DMS153 treated with DMSO at 0.1 percent for 48 hours (cell line): Measurements from ENCODE around the gene CDC42EP5.

ENCODE experiments used
- DNase-seq: peaks from one replicate; lab custom pipeline; 2025; ENCODE audit not compliant: unreplicated experiment; lab: John Stamatoyannopoulos, UW

Gene CDC42EP5

DNA sequence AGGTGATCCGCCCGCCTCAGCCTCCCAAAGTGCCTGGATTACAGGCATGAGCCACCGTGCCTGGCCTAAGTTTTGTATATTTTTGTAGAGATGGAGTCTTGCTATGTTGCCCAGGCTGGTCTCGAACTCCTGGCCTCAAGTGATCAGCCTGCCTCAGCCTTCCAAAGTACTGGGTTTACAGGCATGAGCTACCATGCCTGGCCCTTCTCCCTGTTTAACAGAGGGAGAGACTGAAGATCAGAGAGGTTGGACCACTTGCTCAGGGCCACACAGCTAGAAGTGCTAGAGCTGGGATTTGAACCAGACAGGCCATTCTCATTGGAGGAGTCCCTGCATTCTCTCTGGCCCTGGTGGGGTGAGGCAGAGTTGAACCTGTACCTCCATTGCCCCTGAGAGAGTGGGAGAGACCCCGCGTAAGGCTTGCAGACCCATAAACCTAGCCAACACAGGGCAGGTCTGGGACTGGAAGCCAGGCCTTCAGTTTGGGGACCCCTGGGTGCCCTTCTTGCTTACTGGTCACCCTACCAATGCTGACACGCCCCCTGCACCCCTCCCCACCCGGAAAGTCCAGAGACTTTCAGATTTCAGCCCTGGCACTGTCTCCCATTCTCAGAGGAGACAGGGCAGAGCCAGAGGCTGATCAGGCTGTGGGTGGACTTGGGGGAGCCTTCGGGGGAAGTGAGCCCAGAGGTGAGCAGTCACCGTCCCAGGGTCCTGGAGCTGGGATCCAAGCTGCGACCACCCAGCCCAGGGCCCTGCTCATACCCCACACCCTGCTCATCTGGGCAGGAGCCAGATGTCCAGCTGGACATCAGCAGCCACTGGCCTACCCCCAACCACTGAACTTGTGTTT lies 44.5 kb downstream of the CDC42EP5 start:
- no peak for DNase-seq

- no peak for DNase-seq
Observed at GRCh38 chr19:54427586-54427985, 45.5 kb downstream of the CDC42EP5 start.

DNA sequence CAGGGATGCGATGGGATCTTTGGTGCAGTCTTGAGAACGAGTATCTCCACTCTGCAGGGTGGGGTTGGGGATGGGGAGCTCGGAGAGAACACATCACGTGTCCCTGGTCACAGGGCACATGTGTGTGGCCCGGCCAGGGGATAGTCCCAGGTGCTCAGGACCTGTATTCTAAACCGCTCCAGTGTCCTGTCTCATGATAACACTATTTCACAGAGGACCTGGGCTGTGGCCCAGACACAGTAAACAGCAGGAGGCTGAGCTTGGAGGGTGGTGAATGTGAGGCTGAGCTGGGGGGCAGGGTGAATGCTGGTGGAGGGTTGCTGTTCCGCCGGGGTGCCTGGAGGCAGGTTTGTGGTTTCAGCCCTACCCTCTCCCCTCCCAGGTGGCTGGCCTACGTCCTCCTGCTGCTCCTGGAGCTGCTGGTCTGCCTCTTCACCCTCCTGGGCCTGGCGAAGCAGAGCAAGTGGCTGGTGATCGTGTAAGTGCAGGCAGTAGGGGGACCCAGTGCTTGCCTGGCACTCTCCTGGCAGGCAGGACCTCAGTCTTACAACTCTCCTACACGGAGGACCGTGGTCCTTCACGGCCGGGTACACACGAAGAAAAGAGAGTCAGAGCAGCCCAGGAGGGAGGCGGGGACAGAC lies 46.7 kb downstream of the CDC42EP5 start:
- DNase-seq = no peak

GRCh38 chr19:54425382-54425723 lies 47.7 kb downstream of the CDC42EP5 start:
- DNase-seq = no peak

DNA sequence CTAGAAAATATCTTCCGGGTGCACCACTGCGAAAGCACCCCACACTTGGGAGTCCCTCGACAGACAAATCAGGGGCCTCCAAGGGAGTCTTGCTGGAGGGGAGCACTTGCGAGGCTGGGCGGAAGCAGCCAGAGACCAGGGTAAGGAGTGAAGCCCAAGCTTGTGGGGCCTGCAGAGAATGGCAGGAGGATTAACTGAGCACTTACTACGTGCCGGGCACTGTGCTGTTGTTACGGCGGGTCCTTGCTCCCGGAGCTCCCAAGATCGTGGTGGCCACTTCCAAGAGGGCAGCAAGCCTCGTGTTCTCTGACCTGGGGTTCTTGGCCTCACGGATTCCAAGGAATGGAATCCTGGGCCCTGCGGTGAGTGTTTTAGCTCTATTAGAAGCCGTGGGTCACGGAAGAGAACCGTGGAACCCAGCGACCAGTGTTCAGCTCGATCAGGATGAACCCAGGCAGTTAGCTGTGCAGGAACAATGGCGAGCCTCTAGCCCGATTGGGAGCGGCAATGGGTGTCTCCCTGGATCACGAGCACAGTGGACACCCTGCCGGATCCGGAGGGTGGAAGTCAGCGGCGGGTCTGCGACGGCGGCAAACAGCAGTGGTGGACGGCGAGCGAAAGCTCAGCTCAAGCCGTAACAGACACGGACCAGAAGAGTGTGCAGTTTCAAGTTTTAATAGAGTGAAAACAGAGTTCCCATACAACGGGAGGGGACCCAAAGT lies 48.3 kb downstream of the CDC42EP5 start:
- no peak for DNase-seq

GRCh38 chr19:54424201-54424600 lies 48.9 kb downstream of the CDC42EP5 start:
- no peak for DNase-seq

- no peak for DNase-seq
Observed at GRCh38 chr19:54422136-54422535, 51.0 kb downstream of the CDC42EP5 start.

GRCh38 chr19:54421521-54421920 lies 51.6 kb downstream of the CDC42EP5 start:
- no peak for DNase-seq

DNA sequence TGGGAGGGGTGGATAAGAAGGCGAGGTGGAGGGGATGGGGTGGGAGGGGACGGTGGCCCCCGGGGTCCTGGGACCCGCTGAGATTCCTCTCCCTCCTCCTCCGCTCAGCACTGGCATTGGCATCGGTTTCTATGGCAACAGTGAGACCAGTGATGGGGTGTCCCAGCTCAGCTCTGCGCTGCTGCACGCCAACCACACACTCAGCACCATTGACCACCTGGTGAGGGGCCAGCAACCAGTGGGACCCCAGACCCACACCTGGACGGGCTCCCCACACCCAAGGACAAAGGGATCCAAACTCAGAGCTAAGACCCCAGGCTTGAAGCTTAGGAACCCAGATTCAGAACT lies 52.0 kb downstream of the CDC42EP5 start:
- DNase-seq = no peak

- DNase-seq = no peak
Observed at GRCh38 chr19:54420383-54421168, 52.5 kb downstream of the CDC42EP5 start.

- DNase-seq = no peak
Observed at GRCh38 chr19:54420068-54420382, 53.1 kb downstream of the CDC42EP5 start.

DNA sequence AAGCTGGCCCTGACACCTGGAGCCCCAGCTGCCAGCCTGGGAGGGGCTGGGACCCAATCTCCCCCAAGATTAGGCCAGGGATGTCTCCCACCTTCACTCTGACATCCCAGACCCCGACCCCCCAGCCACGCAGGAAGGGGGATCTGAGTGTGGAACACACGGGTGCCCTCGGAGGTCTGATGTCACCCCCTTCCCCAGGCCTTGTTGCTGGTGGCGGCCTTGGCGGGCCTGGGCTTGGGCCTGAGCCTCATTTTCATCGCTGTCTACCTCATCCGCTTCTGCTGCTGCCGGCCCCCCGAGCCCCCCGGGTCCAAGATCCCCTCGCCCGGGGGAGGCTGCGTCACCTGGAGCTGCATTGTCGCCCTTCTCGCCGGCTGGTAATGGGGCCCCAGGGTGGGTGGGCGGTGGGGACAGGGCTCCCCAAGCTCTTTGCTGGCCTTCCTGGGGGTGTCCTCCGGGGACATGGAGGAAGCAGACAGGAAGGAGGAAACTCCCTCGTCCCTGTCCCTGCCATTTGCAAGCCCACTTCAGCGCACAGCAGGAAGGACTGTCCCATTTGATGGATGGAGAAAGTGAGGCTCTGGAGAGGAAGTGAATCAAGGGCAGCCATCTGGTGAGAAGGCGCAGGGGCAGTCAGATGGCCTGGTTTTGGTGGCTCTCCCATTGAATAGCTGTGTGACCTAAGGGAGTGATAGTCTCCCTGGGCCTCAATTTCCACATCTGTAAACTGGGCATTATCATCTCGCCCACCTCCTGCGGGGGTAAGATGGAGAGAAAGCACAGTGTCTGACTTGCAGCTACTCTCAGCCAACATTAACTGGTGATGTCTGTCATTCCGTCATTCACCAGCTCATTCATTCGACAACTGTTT lies 53.9 kb downstream of the CDC42EP5 start:
- no peak for DNase-seq

DNA sequence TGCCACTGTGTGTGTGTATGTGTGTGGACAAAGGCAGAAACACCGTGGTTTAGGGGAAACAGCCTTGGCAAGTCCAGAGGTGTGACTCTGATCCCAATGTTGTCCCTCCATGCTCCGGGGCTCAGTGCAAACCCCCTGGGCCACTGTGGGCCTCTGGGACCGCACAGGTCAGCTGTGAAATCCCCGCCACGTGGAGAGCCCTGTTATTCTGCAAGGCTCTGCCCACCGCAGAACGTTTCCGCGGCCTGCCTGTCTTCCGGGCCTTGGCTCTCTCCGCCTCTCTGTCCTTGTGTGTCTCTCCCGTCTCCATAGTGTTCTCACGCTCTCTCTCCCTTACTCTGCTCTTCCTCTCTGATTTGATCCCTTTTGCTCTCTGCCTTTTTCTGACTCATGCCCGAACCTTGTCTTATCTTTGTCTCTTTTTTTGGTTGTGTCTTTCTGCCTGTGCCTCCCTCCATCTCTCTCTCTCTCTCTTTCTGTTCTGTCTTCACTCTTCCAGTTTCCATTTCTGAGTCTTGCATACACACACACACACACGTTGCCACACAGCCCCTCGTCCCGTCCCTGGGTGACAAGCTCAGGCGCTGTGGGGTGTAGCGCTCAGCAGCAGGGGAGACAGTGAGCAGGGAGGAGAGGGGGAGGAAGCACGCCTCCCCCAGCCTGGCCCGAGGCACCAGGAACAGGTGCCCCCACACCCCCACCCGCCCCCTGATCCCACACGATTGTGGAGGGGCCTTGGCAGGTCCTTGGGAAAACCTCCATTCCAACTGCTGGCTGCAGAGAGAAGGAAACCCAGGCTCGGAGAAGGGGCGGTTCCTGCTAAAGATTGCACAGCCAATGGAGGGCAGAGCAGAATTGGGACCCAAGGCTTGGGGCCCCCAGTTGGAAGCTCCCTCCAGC lies 54.8 kb downstream of the CDC42EP5 start:
- no peak for DNase-seq

GRCh38 chr19:54416695-54417491 lies 56.2 kb downstream of the CDC42EP5 start:
- no peak for DNase-seq

GRCh38 chr19:54415901-54416673 lies 57.0 kb downstream of the CDC42EP5 start:
- DNase-seq = no peak

GRCh38 chr19:54415208-54415900 lies 57.7 kb downstream of the CDC42EP5 start, which contains the start of gene TTYH1:
TTYH1 (plus strand) TSS chr19:54415464; CDS start chr19:54415553, 89 bp downstream.
- no peak for DNase-seq
